ENCODE measurements around the gene C1GALT1. TPM values are rescaled to one million over a fixed set of nuclear protein-coding genes. Genes with fewer than 3 reads are reported as not detected.

C1GALT1 gene
- total RNA-seq, 1 donor, result 90.0 TPM

DNA sequence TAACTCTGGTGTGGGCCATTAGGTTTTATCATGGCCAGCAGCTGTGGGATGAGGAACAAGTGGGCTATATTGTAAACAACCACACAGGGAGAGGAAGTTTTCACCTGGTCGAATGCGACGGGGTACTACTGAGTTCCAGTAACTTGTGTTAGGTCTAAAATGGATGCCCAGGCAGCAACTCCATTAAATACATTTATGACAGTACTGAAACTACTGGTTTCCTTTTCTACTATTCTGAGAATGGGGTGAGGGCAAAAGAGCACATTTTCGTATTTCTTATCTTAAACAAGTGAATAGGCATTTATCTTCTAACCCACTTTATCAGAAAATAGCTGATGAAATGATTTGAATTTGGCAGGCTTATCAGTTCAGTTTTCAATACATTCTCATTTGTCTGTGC, 109.7 kb downstream of the C1GALT1 start:
- no peak overlapping the region for H3K4me3 ChIP-seq (ENCODE audit: low read depth, low read length)
- no peak for DNase-seq (ENCODE audit: low read depth)
- TF ChIP-seq, protein P1, sequence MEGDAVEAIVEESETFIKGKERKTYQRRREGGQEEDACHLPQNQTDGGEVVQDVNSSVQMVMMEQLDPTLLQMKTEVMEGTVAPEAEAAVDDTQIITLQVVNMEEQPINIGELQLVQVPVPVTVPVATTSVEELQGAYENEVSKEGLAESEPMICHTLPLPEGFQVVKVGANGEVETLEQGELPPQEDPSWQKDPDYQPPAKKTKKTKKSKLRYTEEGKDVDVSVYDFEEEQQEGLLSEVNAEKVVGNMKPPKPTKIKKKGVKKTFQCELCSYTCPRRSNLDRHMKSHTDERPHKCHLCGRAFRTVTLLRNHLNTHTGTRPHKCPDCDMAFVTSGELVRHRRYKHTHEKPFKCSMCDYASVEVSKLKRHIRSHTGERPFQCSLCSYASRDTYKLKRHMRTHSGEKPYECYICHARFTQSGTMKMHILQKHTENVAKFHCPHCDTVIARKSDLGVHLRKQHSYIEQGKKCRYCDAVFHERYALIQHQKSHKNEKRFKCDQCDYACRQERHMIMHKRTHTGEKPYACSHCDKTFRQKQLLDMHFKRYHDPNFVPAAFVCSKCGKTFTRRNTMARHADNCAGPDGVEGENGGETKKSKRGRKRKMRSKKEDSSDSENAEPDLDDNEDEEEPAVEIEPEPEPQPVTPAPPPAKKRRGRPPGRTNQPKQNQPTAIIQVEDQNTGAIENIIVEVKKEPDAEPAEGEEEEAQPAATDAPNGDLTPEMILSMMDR (IDR thresholded peaks at IDR 0.05; ENCODE audit: insufficient read depth, low read length), result no peak

DNA sequence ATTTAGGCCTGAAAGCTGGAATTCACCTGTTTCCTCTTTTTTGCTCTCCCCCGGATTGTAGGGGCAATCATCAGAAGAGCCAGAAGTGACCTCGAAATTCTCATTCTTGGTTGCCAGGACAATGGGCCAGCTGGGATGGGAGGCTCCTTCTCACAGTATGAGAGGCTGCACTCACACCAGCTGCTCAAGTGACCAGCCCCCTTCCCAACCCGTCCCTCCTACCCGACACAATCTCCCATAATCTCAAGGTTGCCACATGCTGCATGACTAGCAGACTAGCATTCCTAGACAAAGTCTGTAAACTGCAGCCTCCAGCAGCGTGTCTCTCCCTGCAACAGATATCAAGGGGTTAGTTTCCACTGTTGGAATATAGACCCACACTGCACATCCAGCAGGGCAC, 110.3 kb downstream of the C1GALT1 start:
- H3K4me3 ChIP-seq (ENCODE audit: low read depth, low read length), result no peak overlapping the region
- no peak for DNase-seq (ENCODE audit: low read depth)
- TF ChIP-seq, protein P1 (IDR thresholded peaks at IDR 0.05; ENCODE audit: insufficient read depth, low read length), result no peak

DNA sequence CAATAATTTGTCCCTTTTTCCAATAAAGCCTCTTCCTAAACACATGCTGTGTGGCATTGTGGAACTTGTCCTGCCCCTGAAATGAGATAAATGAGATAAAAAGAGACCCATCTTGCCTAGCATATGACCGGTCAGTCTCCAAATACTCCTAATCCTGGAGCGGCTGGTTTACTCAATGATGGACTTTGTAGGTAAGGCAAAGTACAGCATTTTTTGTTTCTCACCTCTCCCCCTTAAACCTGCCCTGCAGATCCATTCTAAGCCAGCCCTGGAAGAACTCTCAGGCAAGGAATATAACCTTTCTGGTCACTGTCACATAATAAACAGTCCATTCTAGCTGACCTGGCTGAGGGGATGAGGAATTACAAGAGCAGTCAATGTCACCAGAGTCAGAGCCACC, 110.7 kb downstream of the C1GALT1 start:
- TF ChIP-seq, protein P1 (IDR thresholded peaks at IDR 0.05; ENCODE audit: insufficient read depth, low read length), result no peak
- H3K4me3 ChIP-seq (ENCODE audit: low read depth, low read length), result no peak overlapping the region
- no peak for DNase-seq (ENCODE audit: low read depth)

DNA sequence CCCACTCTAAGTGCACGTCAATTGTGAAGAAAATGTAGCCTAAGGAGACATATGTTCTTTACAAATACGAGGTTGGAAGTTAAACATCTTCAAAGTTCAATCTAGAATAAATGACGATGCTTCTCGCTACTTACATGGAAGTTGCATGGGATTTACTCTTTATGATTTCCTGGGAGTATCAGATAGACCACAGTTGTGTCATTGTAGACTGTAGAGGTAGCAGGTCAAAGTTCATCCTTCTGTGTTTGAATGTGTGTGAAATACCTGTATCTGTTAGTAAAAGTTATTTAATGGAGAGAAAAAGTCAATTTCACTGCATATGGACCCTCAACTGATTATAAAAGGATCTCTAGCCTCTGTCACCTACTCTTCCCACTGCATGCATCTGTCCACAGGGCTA, 112.6 kb downstream of the C1GALT1 start:
- TF ChIP-seq, protein P1 (IDR thresholded peaks at IDR 0.05; ENCODE audit: insufficient read depth, low read length), result no peak
- no peak overlapping the region for H3K4me3 ChIP-seq (ENCODE audit: low read depth, low read length)
- DNase-seq (ENCODE audit: low read depth), result no peak
